GM12878 (cell line): ENCODE data around the gene CDC16. TPM values are rescaled to one million over a fixed set of nuclear protein-coding genes. Genes with fewer than 3 reads are reported as not detected.

Source experiments
- ATAC-seq: fragments of 200-7000 bp; cut with Tn5 transposase; 3 replicates; pipeline ENCODE4 v1.9.1; 2020; ENCODE audit warnings: mild to moderate bottlenecking, moderate library complexity
- BruUV-seq: library from RNA; stranded (reverse); fragments of 400-500 nt; replicated peaks from 2 replicates; lab custom pipeline; 2021; lab: Mats Ljungman, UMichigan
- CTCF ChIA-PET: fragments of 300-600 bp; sonication (Branson Sonifier 250); formaldehyde crosslinking; extraction: SDS; loops from one replicate; lab custom pipeline; 2021; ENCODE audit warnings: inconsistent platforms; lab: Yijun Ruan, JAX
- POLR2A ChIA-PET: fragments of 350-600 bp; formaldehyde crosslinking; extraction: SDS; loops from one replicate; lab custom pipeline; 2021; ENCODE audit warnings: inconsistent platforms; lab: Charles Lee
- RAD21 ChIA-PET: fragments of 300-600 bp; sonication (Branson Sonifier 250); formaldehyde crosslinking; loops from one replicate; lab custom pipeline; 2023; ENCODE audit warnings: antibody characterized with exemption; ENCODE audit not compliant: unreplicated experiment; lab: Charles Lee
- SMC1A ChIA-PET: fragments of 300-600 bp; sonication (Branson Sonifier 250); formaldehyde crosslinking; loops from one replicate; lab custom pipeline; 2023; ENCODE audit not compliant: unreplicated experiment, uncharacterized antibody; lab: Charles Lee
- DNase-seq: peaks from one replicate; pipeline ENCODE4 v3.0.0-alpha.2; 2011; ENCODE audit warnings: low read depth, low spot score
- FAIRE-seq: peaks from 3 replicates; lab custom pipeline; 2011; peaks lifted over from hg19 to GRCh38; lab: Jason Lieb, UNC
- H2AFZ ChIP-seq: 2 replicates; pipeline ENCODE4 v1.6.0; 2011; ENCODE audit warnings: low read depth, low read length, control low read depth; ENCODE audit not compliant: control insufficient read depth
- H3K27ac ChIP-seq: 2 replicates; pipeline ENCODE4 v1.5.1; 2011; ENCODE audit warnings: control low read depth; ENCODE audit not compliant: control insufficient read depth, insufficient read depth
- H3K27me3 ChIP-seq, 2 experiments: replicated peaks in 1 of 2; 2 replicates each; pipeline versions ENCODE4 v1.6.0 to v1.6.1; 2011; ENCODE audit warnings: low read length in 1 of 2; ENCODE audit not compliant: control insufficient read depth in 2 of 2, insufficient read depth in 2 of 2
- H3K36me3 ChIP-seq, 2 experiments: 2 replicates each; pipeline ENCODE4 v1.5.1; 2011; ENCODE audit warnings: low read length in 1 of 2; ENCODE audit not compliant: control insufficient read depth in 2 of 2, insufficient read depth in 2 of 2
- H3K4me1 ChIP-seq: 2 replicates; pipeline ENCODE4 v1.6.1; 2011; ENCODE audit warnings: mild to moderate bottlenecking, low read length, moderate library complexity, mixed read lengths; ENCODE audit not compliant: control insufficient read depth, insufficient read depth
- H3K4me2 ChIP-seq: 2 replicates; pipeline ENCODE4 v1.6.0; 2011; ENCODE audit warnings: control low read depth; ENCODE audit not compliant: control insufficient read depth, insufficient read depth
- H3K4me3 ChIP-seq: fragments of 200-600 bp; sonication (generic); 2 replicates; pipeline ENCODE4 v1.5.1; 2016
- H3K79me2 ChIP-seq: 2 replicates; pipeline ENCODE4 v1.6.0; 2011; ENCODE audit warnings: low read length; ENCODE audit not compliant: control insufficient read depth, insufficient read depth
- H3K9ac ChIP-seq: 2 replicates; pipeline ENCODE4 v1.8.0; 2011; ENCODE audit warnings: low read length, control low read depth, mixed read lengths; ENCODE audit not compliant: control insufficient read depth, insufficient read depth
- H3K9me3 ChIP-seq: replicated peaks from 3 replicates; pipeline ENCODE4 v1.5.1; 2011; ENCODE audit warnings: mild to moderate bottlenecking, low read length; ENCODE audit not compliant: control insufficient read depth, insufficient read depth
- H4K20me1 ChIP-seq: 2 replicates; pipeline ENCODE4 v1.6.0; 2011; ENCODE audit not compliant: control insufficient read depth, insufficient read depth
- BHLHE40 ChIP-seq, 2 experiments: fragments of 450-650 bp in 1 of 2; IDR thresholded peaks; 2 replicates each; pipeline ENCODE4 v1.6.1; 2011 to 2017; ENCODE audit warnings: low read depth in 2 of 2, borderline replicate concordance in 1 of 2, improper control_type of control experiment in 1 of 2, low read length in 1 of 2, mild to moderate bottlenecking in 1 of 2
- E4F1 ChIP-seq: fragments of 450-650 bp; IDR thresholded peaks from 2 replicates; pipeline ENCODE4 v1.6.1; 2018; ENCODE audit warnings: borderline replicate concordance, mild to moderate bottlenecking; ENCODE audit not compliant: partially characterized antibody
- KAT2A ChIP-seq: conservative IDR thresholded peaks from 2 replicates; pipeline ENCODE4 v1.6.1; 2011; ENCODE audit warnings: low read depth, low read length; ENCODE audit not compliant: control insufficient read depth
- PML ChIP-seq: IDR thresholded peaks from 2 replicates; pipeline ENCODE4 v1.6.1; 2012; ENCODE audit warnings: low read length, inconsistent platforms
- RAD51 ChIP-seq: fragments of 450-650 bp; IDR thresholded peaks from 2 replicates; pipeline ENCODE4 v1.6.1; 2016; ENCODE audit warnings: moderate library complexity, mild to moderate bottlenecking, inconsistent platforms
- USF2 ChIP-seq: IDR thresholded peaks from 2 replicates; pipeline ENCODE4 v1.6.1; 2011; ENCODE audit warnings: low read depth, low read length, improper control_type of control experiment, borderline replicate concordance
- WGBS: methylation state at CpG from one replicate; pipeline ENCODE4 v1.1.6; 2016; ENCODE audit warnings: low lambda C conversion rate; ENCODE audit not compliant: insufficient replicate concordance, insufficient coverage; ENCODE audit errors: missing lambda C conversion rate; 5-methylcytosine and 5-hydroxymethylcytosine counted together
- in situ Hi-C: fragments of 300-500 bp; cut with MboI; formaldehyde crosslinking; loops from 9 replicates; pipeline ENCODE4 v1.14.3; 2018; ENCODE audit warnings: mixed read lengths
- intact Hi-C: fragments of 100-400 bp; cut with micrococcal nuclease; formaldehyde crosslinking; loops from one replicate; pipeline ENCODE4 v1.14.2; 2022; ENCODE audit not compliant: unreplicated experiment
- polyA plus RNA-seq, 11 experiments: library from polyadenylated mRNA; depleted of rRNA in 4 of 11; unstranded in 6 of 11; stranded (reverse) in 5 of 11; fragments of >200 nt; fragmentation: Nextera tagmentation in 4 of 11; fragmentation: Illumina TruSeq in 1 of 11; extraction: Ambion mirVana in 4 of 11; extraction: Trizol in 1 of 11; gene quantifications; 1 replicate in 1 of 11; 2 replicates in 10 of 11; pipeline versions ENCODE4 v1.2.1 to v1.2.3, GENCODE V29; 2011 to 2016; ENCODE audit warnings: inconsistent platforms in 2 of 11, missing spikeins in 2 of 11, low read depth in 1 of 11
- total RNA-seq, 4 experiments: library from RNA; depleted of rRNA in 3 of 4; stranded (reverse); fragments of >200 nt in 3 of 4; fragmentation: Illumina TruSeq in 1 of 4; extraction: Trizol in 1 of 4; gene quantifications; 2 replicates each; pipeline versions ENCODE4 v1.2.1 to v1.2.3, GENCODE V29; 2013 to 2021

Gene CDC16
- total and polyA plus RNA-seq, 10 of the 15 experiments (the other 5 are each of a cell fraction or from before 2014, with no cell fraction given), result 15.4 to 92.9 (median 31.4) TPM

- no TSS peak for BruUV-seq
- Histone ChIP-seq H3K4me1 (peaks cover 4% of the 10 kb centered on the region; the same call in 1 of the 2 replicates), H3K36me3 (no peaks in the 10 kb centered on the region), H2AFZ (no peak overlapping the region), H4K20me1 (no peaks in the 10 kb centered on the region), H3K4me2 (no peak overlapping the region), H3K4me3 (no peak overlapping the region), H3K27me3 (0 out of 4 replicates have a peak, but pooled peaks cover 0 to 8% of the 10 kb centered on the region in 2 experiments), H3K9ac (no peak overlapping the region), H3K27ac (no peak overlapping the region), H3K79me2 (peaks cover 8% of the 10 kb centered on the region), H3K9me3 (no peaks in the 10 kb centered on the region)
- ChIA-PET SMC1A (no interaction called here), RAD21 (no interaction called here), CTCF (no interaction called here), POLR2A (no interaction called here)
- 7% methylated on average over 3 of the region's 3 CpGs for WGBS
- FAIRE-seq, result no peak
- intact Hi-C loops (no loop called here), in situ Hi-C loops (no loop called here)
- no peak for ATAC-seq
- DNase-seq, result no peak
- TF ChIP-seq E4F1, result no peak
- no peak for TF ChIP-seq USF2
- TF ChIP-seq BHLHE40 (IDR thresholded peaks at IDR 0.05; ENCODE audit: borderline replicate concordance in 1 of 2, low read depth in 2 of 2, low read length in 1 of 2), result no peak
- TF ChIP-seq PML, result no peak
- TF ChIP-seq KAT2A, result no peak
- TF ChIP-seq RAD51, result no peak
Measured at GRCh38 chr13:114230575-114230974, 4.1 kb upstream of the CDC16 start.
